ENCODE results near the gene LAG3.

The LAG3 gene

GRCh38 chr12:6772331-6772695 lies at the start of gene LAG3:
LAG3 (plus strand) TSS chr12:6772520; CDS start chr12:6772853, 333 bp downstream.
- Histone ChIP-seq H3K9me3 (ENCODE audit: control insufficient read depth in 1 of 2, low read length in 2 of 2) (no peaks in the 10 kb centered on the region), H3K36me3 (ENCODE audit: control insufficient read depth in 1 of 2, insufficient read depth in 2 of 2, low read length in 2 of 2) (peaks cover 4 to 19% of the 10 kb centered on the region in 2 donors), H3K27me3 (ENCODE audit: low read depth, low read length) (no peaks in the 10 kb centered on the region), H3K4me3 (ENCODE audit: low read depth in 1 of 2, low read length in 2 of 2) (peak within 1 kb of the TSS; percentile 26 to 55), H3K4me1 (ENCODE audit: control insufficient read depth in 1 of 2, insufficient read depth in 2 of 2, low read length in 2 of 2) (peaks cover 8 to 43% of the 10 kb centered on the region in 2 donors), H3K27ac (ENCODE audit: low read length) (no peak within 1 kb of the TSS)

GRCh38 chr12:6722863-6723262 lies 49.5 kb upstream of the LAG3 start:
- H3K27ac ChIP-seq (ENCODE audit: low read length) = no peak overlapping the region

GRCh38 chr12:6723607-6724408 lies 48.5 kb upstream of the LAG3 start, which contains the start of gene COPS7A:
COPS7A (plus strand) TSS chr12:6724046; CDS start chr12:6724657, 611 bp downstream.
- Histone ChIP-seq H3K27ac (ENCODE audit: low read length) (peak within 1 kb of the TSS; percentile 78), H3K36me3 (ENCODE audit: control insufficient read depth in 1 of 2, insufficient read depth in 2 of 2, low read length in 2 of 2) (peaks cover 12 to 14% of the 10 kb centered on the region in 2 donors), H3K9me3 (ENCODE audit: control insufficient read depth in 1 of 2, low read length in 2 of 2) (no peaks in the 10 kb centered on the region), H3K4me1 (ENCODE audit: control insufficient read depth in 1 of 2, insufficient read depth in 2 of 2, low read length in 2 of 2) (peaks cover 6 to 8% of the 10 kb centered on the region in 2 donors), H3K27me3 (ENCODE audit: low read depth, low read length) (no peaks in the 10 kb centered on the region), H3K4me3 (ENCODE audit: low read depth in 1 of 2, low read length in 2 of 2) (peak within 1 kb of the TSS; percentile 61 to 87)

More at GRCh38 chr12:6722863-6723262, 49.5 kb upstream of the LAG3 start:
- peaks cover 2 to 5% of the 10 kb centered on the region in 2 donors for H3K36me3 ChIP-seq (ENCODE audit: control insufficient read depth in 1 of 2, insufficient read depth in 2 of 2, low read length in 2 of 2)
- no peak overlapping the region for H3K4me3 ChIP-seq (ENCODE audit: low read depth in 1 of 2, low read length in 2 of 2)
- no peaks in the 10 kb centered on the region for H3K9me3 ChIP-seq (ENCODE audit: control insufficient read depth in 1 of 2, low read length in 2 of 2)
- peaks cover 6 to 8% of the 10 kb centered on the region in 2 donors for H3K4me1 ChIP-seq (ENCODE audit: control insufficient read depth in 1 of 2, insufficient read depth in 2 of 2, low read length in 2 of 2)
- H3K27me3 ChIP-seq (ENCODE audit: low read depth, low read length) = no peaks in the 10 kb centered on the region

GRCh38 chr12:6724409-6724797 lies 47.9 kb upstream of the LAG3 start:
- Histone ChIP-seq H3K27ac (ENCODE audit: low read length) (peak overlapping the region; percentile 78), H3K4me3 (ENCODE audit: low read depth in 1 of 2, low read length in 2 of 2) (peak overlapping the region; percentile 61 to 87), H3K27me3 (ENCODE audit: low read depth, low read length) (no peaks in the 10 kb centered on the region), H3K4me1 (ENCODE audit: control insufficient read depth in 1 of 2, insufficient read depth in 2 of 2, low read length in 2 of 2) (peaks cover 6 to 8% of the 10 kb centered on the region in 2 donors), H3K36me3 (ENCODE audit: control insufficient read depth in 1 of 2, insufficient read depth in 2 of 2, low read length in 2 of 2) (peaks cover 18 to 19% of the 10 kb centered on the region in 2 donors), H3K9me3 (ENCODE audit: control insufficient read depth in 1 of 2, low read length in 2 of 2) (no peaks in the 10 kb centered on the region)

GRCh38 chr12:6725350-6725749 lies 47.0 kb upstream of the LAG3 start:
- H3K36me3 ChIP-seq (ENCODE audit: control insufficient read depth in 1 of 2, insufficient read depth in 2 of 2, low read length in 2 of 2) = peaks cover 27 to 28% of the 10 kb centered on the region in 2 donors
- peaks cover 6 to 8% of the 10 kb centered on the region in 2 donors for H3K4me1 ChIP-seq (ENCODE audit: control insufficient read depth in 1 of 2, insufficient read depth in 2 of 2, low read length in 2 of 2)
- H3K27me3 ChIP-seq (ENCODE audit: low read depth, low read length) = no peaks in the 10 kb centered on the region
- H3K9me3 ChIP-seq (ENCODE audit: control insufficient read depth in 1 of 2, low read length in 2 of 2) = no peaks in the 10 kb centered on the region
- H3K4me3 ChIP-seq (ENCODE audit: low read depth in 1 of 2, low read length in 2 of 2) = no peak overlapping the region
- H3K27ac ChIP-seq (ENCODE audit: low read length) = no peak overlapping the region

GRCh38 chr12:6729186-6729585 lies 43.1 kb upstream of the LAG3 start:
- no peak overlapping the region for H3K4me3 ChIP-seq (ENCODE audit: low read depth in 1 of 2, low read length in 2 of 2)
- H3K27ac ChIP-seq (ENCODE audit: low read length) = no peak overlapping the region
- peaks cover 6 to 8% of the 10 kb centered on the region in 2 donors for H3K4me1 ChIP-seq (ENCODE audit: control insufficient read depth in 1 of 2, insufficient read depth in 2 of 2, low read length in 2 of 2)
- H3K27me3 ChIP-seq (ENCODE audit: low read depth, low read length) = no peaks in the 10 kb centered on the region
- no peaks in the 10 kb centered on the region for H3K9me3 ChIP-seq (ENCODE audit: control insufficient read depth in 1 of 2, low read length in 2 of 2)
- peaks cover 38 to 47% of the 10 kb centered on the region in 2 donors for H3K36me3 ChIP-seq (ENCODE audit: control insufficient read depth in 1 of 2, insufficient read depth in 2 of 2, low read length in 2 of 2)

GRCh38 chr12:6730169-6730568 lies 42.2 kb upstream of the LAG3 start:
- H3K4me3 ChIP-seq (ENCODE audit: low read depth in 1 of 2, low read length in 2 of 2) = no peak overlapping the region
- H3K36me3 ChIP-seq (ENCODE audit: control insufficient read depth in 1 of 2, insufficient read depth in 2 of 2, low read length in 2 of 2) = peaks cover 46 to 56% of the 10 kb centered on the region in 2 donors
- H3K27me3 ChIP-seq (ENCODE audit: low read depth, low read length) = no peaks in the 10 kb centered on the region
- H3K27ac ChIP-seq (ENCODE audit: low read length) = no peak overlapping the region
- no peaks in the 10 kb centered on the region for H3K9me3 ChIP-seq (ENCODE audit: control insufficient read depth in 1 of 2, low read length in 2 of 2)
- no peaks in the 10 kb centered on the region for H3K4me1 ChIP-seq (ENCODE audit: control insufficient read depth in 1 of 2, insufficient read depth in 2 of 2, low read length in 2 of 2)

GRCh38 chr12:6734506-6735387 lies 37.6 kb upstream of the LAG3 start:
- Histone ChIP-seq H3K27me3 (ENCODE audit: low read depth, low read length) (no peaks in the 10 kb centered on the region), H3K27ac (ENCODE audit: low read length) (no peak overlapping the region), H3K9me3 (ENCODE audit: control insufficient read depth in 1 of 2, low read length in 2 of 2) (no peaks in the 10 kb centered on the region), H3K4me3 (ENCODE audit: low read depth in 1 of 2, low read length in 2 of 2) (no peak overlapping the region), H3K36me3 (ENCODE audit: control insufficient read depth in 1 of 2, insufficient read depth in 2 of 2, low read length in 2 of 2) (peaks cover 26 to 35% of the 10 kb centered on the region in 2 donors), H3K4me1 (ENCODE audit: control insufficient read depth in 1 of 2, insufficient read depth in 2 of 2, low read length in 2 of 2) (peaks cover 0 to 7% of the 10 kb centered on the region in 2 donors)

GRCh38 chr12:6735448-6736191 lies 36.7 kb upstream of the LAG3 start:
- no peak overlapping the region for H3K27ac ChIP-seq (ENCODE audit: low read length)

GRCh38 chr12:6736754-6737153 lies 35.6 kb upstream of the LAG3 start:
- H3K27me3 ChIP-seq (ENCODE audit: low read depth, low read length) = no peaks in the 10 kb centered on the region
- H3K4me3 ChIP-seq (ENCODE audit: low read depth in 1 of 2, low read length in 2 of 2) = no peak overlapping the region
- H3K36me3 ChIP-seq (ENCODE audit: control insufficient read depth in 1 of 2, insufficient read depth in 2 of 2, low read length in 2 of 2) = peaks cover 10 to 16% of the 10 kb centered on the region in 2 donors
- peaks cover 0 to 7% of the 10 kb centered on the region in 2 donors for H3K4me1 ChIP-seq (ENCODE audit: control insufficient read depth in 1 of 2, insufficient read depth in 2 of 2, low read length in 2 of 2)
- H3K9me3 ChIP-seq (ENCODE audit: control insufficient read depth in 1 of 2, low read length in 2 of 2) = no peaks in the 10 kb centered on the region
- H3K27ac ChIP-seq (ENCODE audit: low read length) = no peak overlapping the region

More at GRCh38 chr12:6735448-6736191, 36.7 kb upstream of the LAG3 start:
- H3K4me3 ChIP-seq (ENCODE audit: low read depth in 1 of 2, low read length in 2 of 2) = no peak overlapping the region
- H3K9me3 ChIP-seq (ENCODE audit: control insufficient read depth in 1 of 2, low read length in 2 of 2) = no peaks in the 10 kb centered on the region
- peaks cover 18 to 26% of the 10 kb centered on the region in 2 donors for H3K36me3 ChIP-seq (ENCODE audit: control insufficient read depth in 1 of 2, insufficient read depth in 2 of 2, low read length in 2 of 2)
- H3K4me1 ChIP-seq (ENCODE audit: control insufficient read depth in 1 of 2, insufficient read depth in 2 of 2, low read length in 2 of 2) = peaks cover 0 to 7% of the 10 kb centered on the region in 2 donors
- H3K27me3 ChIP-seq (ENCODE audit: low read depth, low read length) = no peaks in the 10 kb centered on the region

Data from muscle layer of duodenum (tissue), 2 donors.